ENCODE results near the gene PAPOLG. TPM values are rescaled to one million over a fixed set of nuclear protein-coding genes. Genes with fewer than 3 reads are reported as not detected.

Gene PAPOLG
- total and polyA plus RNA-seq, 9 donors, result 9.8 to 14.8 (median 11.7) TPM

DNA sequence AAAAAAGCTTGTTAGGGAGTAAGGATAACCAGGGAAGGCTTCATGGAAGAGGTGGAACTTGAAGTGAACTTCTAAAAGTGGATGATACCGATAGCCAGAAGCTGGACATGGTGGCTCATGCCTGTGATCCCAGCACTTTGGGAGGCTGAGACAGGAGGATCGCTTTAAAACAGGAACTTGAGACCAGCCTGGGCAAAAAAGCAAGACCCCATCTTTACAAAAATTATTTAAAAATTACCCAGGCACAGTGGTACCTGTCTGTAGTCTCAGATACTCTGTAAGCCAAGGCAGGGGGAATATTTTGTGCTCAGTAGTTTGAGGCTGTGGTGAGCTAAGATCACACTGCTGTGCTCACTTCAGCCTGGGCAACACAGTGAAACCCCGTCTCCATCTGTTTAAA lies 10.2 kb downstream of the PAPOLG start:
- DNase-seq, result no peak
- no peaks in the 10 kb centered on the region for H3K27me3 ChIP-seq (ENCODE audit: control insufficient read depth, insufficient read depth, low read length)
- no peak overlapping the region for H3K4me3 ChIP-seq (ENCODE audit: low read length)
- peaks cover 33% of the 10 kb centered on the region for H3K36me3 ChIP-seq (ENCODE audit: control insufficient read depth, insufficient read depth, low read length)
- H3K27ac ChIP-seq (ENCODE audit: low read length), result no peak overlapping the region
- 100% methylated on average over 1 of the region's 3 CpGs for WGBS (ENCODE audit: insufficient coverage)
- no peaks in the 10 kb centered on the region for H3K4me1 ChIP-seq (ENCODE audit: control insufficient read depth, insufficient read depth, low read length)
- no peaks in the 10 kb centered on the region for H3K9me3 ChIP-seq (replicated peaks; ENCODE audit: control insufficient read depth, low read depth, low read length)

- WGBS (ENCODE audit: insufficient coverage), result no CpG with 5 or more reads among the region's 3 CpGs
- DNase-seq, result no peak
- peaks cover 23% of the 10 kb centered on the region for H3K36me3 ChIP-seq (ENCODE audit: control insufficient read depth, insufficient read depth, low read length)
These were observed 15.4 kb downstream of the PAPOLG start for GRCh38 chr2:60771508-60771907.

GRCh38 chr2:60775048-60775639 lies 19.1 kb downstream of the PAPOLG start:
- H3K4me1 ChIP-seq (ENCODE audit: control insufficient read depth, insufficient read depth, low read length), result no peaks in the 10 kb centered on the region
- no peak for DNase-seq
- no peak overlapping the region for H3K4me3 ChIP-seq (ENCODE audit: low read length)
- H3K27me3 ChIP-seq (ENCODE audit: control insufficient read depth, insufficient read depth, low read length), result no peaks in the 10 kb centered on the region
- peaks cover 30% of the 10 kb centered on the region for H3K36me3 ChIP-seq (ENCODE audit: control insufficient read depth, insufficient read depth, low read length)
- no CpG with 5 or more reads among the region's 2 CpGs for WGBS (ENCODE audit: insufficient coverage)
- no peak overlapping the region for H3K27ac ChIP-seq (ENCODE audit: low read length)
- H3K9me3 ChIP-seq (replicated peaks; ENCODE audit: control insufficient read depth, low read depth, low read length), result no peaks in the 10 kb centered on the region

More at GRCh38 chr2:60771508-60771907, 15.4 kb downstream of the PAPOLG start:
- H3K9me3 ChIP-seq (replicated peaks; ENCODE audit: control insufficient read depth, low read depth, low read length), result no peaks in the 10 kb centered on the region
- no peak overlapping the region for H3K4me3 ChIP-seq (ENCODE audit: low read length)
- H3K4me1 ChIP-seq (ENCODE audit: control insufficient read depth, insufficient read depth, low read length), result no peaks in the 10 kb centered on the region
- no peak overlapping the region for H3K27ac ChIP-seq (ENCODE audit: low read length)
- no peaks in the 10 kb centered on the region for H3K27me3 ChIP-seq (ENCODE audit: control insufficient read depth, insufficient read depth, low read length)

- no peak for DNase-seq
- Histone ChIP-seq H3K9me3 (replicated peaks; ENCODE audit: control insufficient read depth, low read depth, low read length) (no peaks in the 10 kb centered on the region), H3K4me3 (ENCODE audit: low read length) (no peak overlapping the region), H3K4me1 (ENCODE audit: control insufficient read depth, insufficient read depth, low read length) (no peaks in the 10 kb centered on the region), H3K36me3 (ENCODE audit: control insufficient read depth, insufficient read depth, low read length) (peaks cover 34% of the 10 kb centered on the region), H3K27me3 (ENCODE audit: control insufficient read depth, insufficient read depth, low read length) (no peaks in the 10 kb centered on the region), H3K27ac (ENCODE audit: low read length) (no peak overlapping the region)
- no CpG with 5 or more reads among the region's 3 CpGs for WGBS (ENCODE audit: insufficient coverage)
These were observed 22.3 kb downstream of the PAPOLG start for GRCh38 chr2:60778352-60778751.

DNA sequence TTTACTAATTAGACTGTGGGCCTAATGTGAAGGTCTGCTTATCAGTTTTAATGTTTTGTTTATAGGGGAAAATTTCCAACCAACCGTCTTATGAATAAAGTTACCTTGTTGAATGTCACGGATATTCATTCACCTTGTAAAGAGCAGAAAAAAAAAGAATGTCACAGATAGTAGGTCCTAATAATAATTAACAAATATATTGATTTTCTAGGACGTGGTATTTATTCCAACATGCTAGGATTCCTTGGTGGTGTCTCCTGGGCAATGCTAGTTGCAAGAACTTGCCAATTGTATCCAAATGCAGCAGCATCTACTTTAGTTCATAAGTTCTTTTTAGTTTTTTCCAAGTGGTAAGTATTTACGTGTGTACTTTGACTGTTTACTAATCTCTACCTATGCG lies 23.4 kb downstream of the PAPOLG start:
- H3K27ac ChIP-seq (ENCODE audit: low read length), result no peak overlapping the region

DNA sequence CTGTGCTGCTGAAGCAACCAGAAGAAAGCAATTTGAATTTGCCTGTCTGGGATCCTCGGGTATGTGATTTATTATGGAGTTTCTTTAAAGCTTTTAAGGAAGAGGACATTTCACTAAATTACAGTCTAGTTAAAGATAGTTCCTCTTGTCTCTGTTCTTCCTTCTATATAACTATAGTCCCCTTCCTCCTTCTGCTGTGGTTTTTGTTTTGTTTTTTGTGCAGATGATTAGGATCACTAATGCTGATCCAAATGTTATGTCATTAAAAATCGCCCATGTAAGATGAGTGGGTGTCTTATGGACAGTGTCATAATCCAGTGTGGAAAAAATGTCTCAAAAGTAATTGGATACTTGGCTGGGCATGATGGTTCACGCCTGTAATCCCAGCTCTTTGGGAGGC lies 24.7 kb downstream of the PAPOLG start:
- peak; percentile 11 for DNase-seq
- H3K9me3 ChIP-seq (replicated peaks; ENCODE audit: control insufficient read depth, low read depth, low read length), result no peaks in the 10 kb centered on the region
- no peaks in the 10 kb centered on the region for H3K4me1 ChIP-seq (ENCODE audit: control insufficient read depth, insufficient read depth, low read length)
- no peak overlapping the region for H3K27ac ChIP-seq (ENCODE audit: low read length)
- H3K4me3 ChIP-seq (ENCODE audit: low read length), result no peak overlapping the region
- WGBS (ENCODE audit: insufficient coverage), result 83% methylated on average over 1 of the region's 3 CpGs
- no peaks in the 10 kb centered on the region for H3K27me3 ChIP-seq (ENCODE audit: control insufficient read depth, insufficient read depth, low read length)
- peaks cover 45% of the 10 kb centered on the region for H3K36me3 ChIP-seq (ENCODE audit: control insufficient read depth, insufficient read depth, low read length)

More for the DNA sequence above, 23.4 kb downstream of the PAPOLG start:
- peaks cover 39% of the 10 kb centered on the region for H3K36me3 ChIP-seq (ENCODE audit: control insufficient read depth, insufficient read depth, low read length)
- no peak for DNase-seq
- no peaks in the 10 kb centered on the region for H3K9me3 ChIP-seq (replicated peaks; ENCODE audit: control insufficient read depth, low read depth, low read length)
- H3K4me1 ChIP-seq (ENCODE audit: control insufficient read depth, insufficient read depth, low read length), result no peaks in the 10 kb centered on the region
- WGBS (ENCODE audit: insufficient coverage), result no CpG with 5 or more reads among the region's 5 CpGs
- no peak overlapping the region for H3K4me3 ChIP-seq (ENCODE audit: low read length)
- H3K27me3 ChIP-seq (ENCODE audit: control insufficient read depth, insufficient read depth, low read length), result no peaks in the 10 kb centered on the region

- no CpG with 5 or more reads among the region's 2 CpGs for WGBS (ENCODE audit: insufficient coverage)
- Histone ChIP-seq H3K4me1 (ENCODE audit: control insufficient read depth, insufficient read depth, low read length) (no peaks in the 10 kb centered on the region), H3K36me3 (ENCODE audit: control insufficient read depth, insufficient read depth, low read length) (peaks cover 44% of the 10 kb centered on the region), H3K4me3 (ENCODE audit: low read length) (no peak overlapping the region), H3K27ac (ENCODE audit: low read length) (no peak overlapping the region), H3K27me3 (ENCODE audit: control insufficient read depth, insufficient read depth, low read length) (no peaks in the 10 kb centered on the region), H3K9me3 (replicated peaks; ENCODE audit: control insufficient read depth, low read depth, low read length) (no peaks in the 10 kb centered on the region)
- DNase-seq, result no peak
These were observed 37.1 kb downstream of the PAPOLG start for GRCh38 chr2:60793169-60793568.

- Histone ChIP-seq H3K4me1 (ENCODE audit: control insufficient read depth, insufficient read depth, low read length) (no peaks in the 10 kb centered on the region), H3K27me3 (ENCODE audit: control insufficient read depth, insufficient read depth, low read length) (no peaks in the 10 kb centered on the region), H3K4me3 (ENCODE audit: low read length) (no peak overlapping the region), H3K9me3 (replicated peaks; ENCODE audit: control insufficient read depth, low read depth, low read length) (no peaks in the 10 kb centered on the region), H3K36me3 (ENCODE audit: control insufficient read depth, insufficient read depth, low read length) (peaks cover 38% of the 10 kb centered on the region), H3K27ac (ENCODE audit: low read length) (no peak overlapping the region)
- WGBS (ENCODE audit: insufficient coverage), result 83% methylated on average over 1 of the region's 5 CpGs
- DNase-seq, result peak; percentile 22
These were observed 38.3 kb downstream of the PAPOLG start for GRCh38 chr2:60794271-60794863.

DNA sequence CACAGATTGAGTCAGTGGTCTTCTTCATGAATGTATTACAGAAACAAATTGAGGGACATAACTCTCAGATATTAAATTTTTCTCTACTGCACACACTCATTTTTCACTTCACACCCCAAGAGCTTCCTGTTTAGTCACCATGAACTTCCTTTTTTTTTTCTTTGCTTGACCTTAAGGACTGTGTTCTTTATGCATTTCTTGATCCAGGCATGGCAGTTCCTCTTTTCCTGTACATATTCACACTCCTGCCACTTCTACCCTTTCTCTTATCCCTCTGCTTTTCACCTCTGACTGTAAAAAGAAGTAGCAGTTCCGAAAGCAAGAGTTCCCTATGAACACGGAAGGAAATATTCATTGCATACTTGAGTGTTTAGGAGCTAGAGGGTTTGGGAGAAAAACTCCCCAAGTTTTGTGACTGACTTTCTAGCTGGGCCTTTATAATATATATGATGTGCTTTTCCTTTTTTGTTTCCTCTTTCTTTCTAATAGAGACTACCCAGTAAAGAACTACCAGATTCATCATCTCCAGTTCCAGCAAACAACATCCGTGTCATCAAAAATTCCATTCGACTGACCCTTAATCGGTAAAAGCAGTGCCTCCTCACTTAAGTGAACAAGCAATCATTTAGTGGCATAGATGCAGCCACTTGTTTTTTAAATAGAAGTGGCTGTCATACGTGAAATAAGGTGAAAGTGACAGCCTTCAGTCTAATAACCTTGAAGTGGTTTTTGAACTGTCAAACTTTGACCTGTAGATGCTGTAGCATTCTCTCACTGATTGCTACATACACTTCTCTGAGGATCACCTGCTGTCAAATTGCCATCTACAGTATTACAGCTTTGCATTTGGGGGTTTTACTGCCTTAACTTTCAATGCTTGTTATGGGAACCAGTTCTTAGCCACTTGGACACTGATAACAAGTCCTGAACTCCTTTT lies 40.8 kb downstream of the PAPOLG start:
- Histone ChIP-seq H3K4me1 (ENCODE audit: control insufficient read depth, insufficient read depth, low read length) (no peaks in the 10 kb centered on the region), H3K36me3 (ENCODE audit: control insufficient read depth, insufficient read depth, low read length) (peaks cover 26% of the 10 kb centered on the region), H3K27me3 (ENCODE audit: control insufficient read depth, insufficient read depth, low read length) (no peaks in the 10 kb centered on the region), H3K9me3 (replicated peaks; ENCODE audit: control insufficient read depth, low read depth, low read length) (no peaks in the 10 kb centered on the region), H3K4me3 (ENCODE audit: low read length) (no peak overlapping the region), H3K27ac (ENCODE audit: low read length) (no peak overlapping the region)
- DNase-seq, result peak; percentile 49
- no CpG with 5 or more reads among the region's 6 CpGs for WGBS (ENCODE audit: insufficient coverage)

DNA sequence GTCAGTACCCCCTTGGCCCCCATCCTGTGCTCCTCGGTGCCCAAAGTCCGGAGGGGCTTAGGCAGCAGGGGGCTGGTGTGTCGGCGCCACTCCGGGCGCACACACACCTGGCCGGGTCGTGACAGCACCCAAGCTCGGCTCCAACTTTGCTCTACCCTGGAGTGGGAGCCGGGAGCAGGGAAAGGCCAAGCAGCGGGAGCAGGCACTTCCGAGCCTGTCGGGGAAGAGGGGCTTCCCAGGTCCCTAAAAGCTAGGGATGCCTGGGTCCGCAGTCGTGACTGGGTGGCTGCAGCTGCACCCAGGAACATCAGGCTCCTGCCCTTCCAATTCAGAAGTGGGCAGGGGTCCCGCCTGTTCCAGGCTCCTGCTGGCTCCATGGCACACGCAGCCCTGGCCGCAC lies 48.4 kb downstream of the PAPOLG start:
- Histone ChIP-seq H3K4me1 (ENCODE audit: control insufficient read depth, insufficient read depth, low read length) (peaks cover 6% of the 10 kb centered on the region), H3K36me3 (ENCODE audit: control insufficient read depth, insufficient read depth, low read length) (no peaks in the 10 kb centered on the region), H3K9me3 (replicated peaks; ENCODE audit: control insufficient read depth, low read depth, low read length) (no peaks in the 10 kb centered on the region), H3K27ac (ENCODE audit: low read length) (no peak overlapping the region), H3K4me3 (ENCODE audit: low read length) (no peak overlapping the region), H3K27me3 (ENCODE audit: control insufficient read depth, insufficient read depth, low read length) (no peaks in the 10 kb centered on the region)
- WGBS (ENCODE audit: insufficient coverage), result 92% methylated on average over 16 of the region's 18 CpGs
- DNase-seq, result no peak

Data from muscle of leg (tissue), 11 donors.